H7 (cell line): ENCODE data around the gene NT5C1B. TPM values are rescaled to one million over a fixed set of nuclear protein-coding genes. Genes with fewer than 3 reads are reported as not detected.

Experiments
- DNase-seq: peaks from one replicate; pipeline ENCODE4 v3.0.0; 2012
- H3K27me3 ChIP-seq: 2 replicates; pipeline ENCODE4 v1.6.0; 2011; ENCODE audit warnings: mild to moderate bottlenecking, low read length; ENCODE audit not compliant: control insufficient read depth, insufficient read depth
- H3K36me3 ChIP-seq: replicated peaks from 2 replicates; pipeline ENCODE4 v1.5.1; 2011; ENCODE audit warnings: low read length; ENCODE audit not compliant: control insufficient read depth, insufficient read depth
- H3K4me3 ChIP-seq: 2 replicates; pipeline ENCODE4 v1.5.1; 2011; ENCODE audit warnings: low read depth, mild to moderate bottlenecking, control low read depth, low read length, moderate library complexity; ENCODE audit not compliant: insufficient read depth
- total RNA-seq: library from RNA; depleted of rRNA; stranded (reverse); fragments of >200 nt; shearing (Covaris generic); gene quantifications from 2 replicates; pipeline ENCODE4 v1.2.3, GENCODE V29; 2014

Gene NT5C1B
- total RNA-seq, 1 experiment from 2014 or later = not detected

DNA sequence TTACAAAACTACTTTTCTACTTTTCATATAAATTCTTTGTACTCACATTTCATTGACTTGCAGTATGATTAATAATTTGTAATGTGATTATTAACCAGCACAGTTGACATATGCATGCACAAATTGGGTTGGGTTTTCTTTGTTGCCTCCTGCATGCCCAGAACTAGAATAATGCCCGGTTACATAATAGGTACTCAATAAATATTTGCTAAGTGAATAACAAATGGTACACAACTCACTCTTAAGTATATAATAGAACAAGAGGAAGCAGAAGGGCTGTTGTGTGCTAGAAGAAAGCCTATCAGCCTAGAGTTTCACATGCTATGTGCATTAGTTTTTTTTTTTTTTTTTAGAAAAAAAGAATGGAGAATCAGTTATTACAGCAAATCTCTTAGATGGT is 38.2 kb downstream of the NT5C1B start:
- H3K27me3 ChIP-seq = no peaks in the 10 kb centered on the region
- H3K36me3 ChIP-seq = no peaks in the 10 kb centered on the region; the same call in none of the 2 replicates

DNA sequence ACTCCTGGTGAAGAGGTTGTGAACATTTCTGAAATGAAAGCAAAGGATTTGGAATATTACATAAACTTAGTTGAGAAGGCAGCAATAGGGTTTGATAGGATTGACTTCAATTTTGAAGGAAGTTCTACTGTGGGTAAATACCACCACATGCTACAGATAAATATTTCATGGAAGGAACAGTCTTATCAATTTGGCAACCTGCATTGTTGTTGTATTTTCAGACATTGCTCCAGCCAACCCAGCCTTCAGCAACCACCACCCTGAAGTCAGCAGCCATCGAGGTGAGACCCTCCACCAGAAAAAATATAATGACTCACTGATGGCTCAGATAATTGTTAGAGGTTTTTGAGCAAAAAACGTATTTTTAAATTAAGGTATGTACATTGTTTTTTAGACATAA is 38.9 kb downstream of the NT5C1B start:
- no peak for DNase-seq

More for the DNA sequence above, 38.2 kb downstream of the NT5C1B start:
- DNase-seq = no peak
- no peak overlapping the region for H3K4me3 ChIP-seq

DNA sequence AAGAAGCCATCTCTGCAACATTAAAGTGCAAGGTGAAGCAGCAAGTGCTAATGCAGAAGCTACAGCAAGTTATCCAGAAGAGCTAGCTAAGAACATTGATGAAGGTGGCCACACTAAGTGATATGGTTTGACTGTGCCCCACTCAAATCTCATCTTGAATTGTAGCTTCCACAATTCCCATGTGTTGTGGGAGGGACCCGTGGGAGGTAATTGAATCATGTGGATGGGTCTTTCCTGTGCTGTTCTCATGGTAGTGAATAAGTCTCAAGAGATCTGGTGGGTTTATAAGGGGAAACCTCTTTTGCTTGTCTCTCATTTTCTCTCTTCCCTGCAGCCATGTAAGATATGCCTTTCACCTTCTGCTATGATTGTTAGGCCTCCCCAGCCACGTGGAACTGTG is 40.3 kb downstream of the NT5C1B start:
- no peak overlapping the region for H3K4me3 ChIP-seq
- no peaks in the 10 kb centered on the region for H3K27me3 ChIP-seq
- no peaks in the 10 kb centered on the region for H3K36me3 ChIP-seq
- no peak for DNase-seq

More for the DNA sequence above, 38.9 kb downstream of the NT5C1B start:
- no peak overlapping the region for H3K4me3 ChIP-seq
- H3K36me3 ChIP-seq = no peaks in the 10 kb centered on the region; the same call in none of the 2 replicates
- no peaks in the 10 kb centered on the region for H3K27me3 ChIP-seq

DNA sequence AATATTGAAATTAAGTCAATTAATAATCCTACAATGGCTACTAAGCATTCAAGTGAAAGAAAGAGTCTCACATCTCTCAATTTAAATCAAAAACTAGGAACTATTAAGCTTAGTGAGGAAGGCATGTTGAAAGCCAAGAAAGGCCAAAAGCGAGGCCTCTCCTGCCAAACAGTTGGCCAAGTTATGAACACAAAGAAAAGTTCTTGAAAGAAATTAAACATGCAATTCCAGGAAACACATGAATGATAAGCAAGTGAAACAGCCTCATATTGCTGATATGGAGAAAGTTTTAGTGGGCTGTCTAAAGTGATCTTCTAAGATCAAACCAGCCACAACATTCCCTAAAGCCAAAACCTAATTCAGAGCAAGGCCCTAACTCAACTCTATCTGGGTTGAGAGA is 40.7 kb downstream of the NT5C1B start:
- Histone ChIP-seq H3K36me3 (no peaks in the 10 kb centered on the region), H3K27me3 (no peaks in the 10 kb centered on the region), H3K4me3 (no peak overlapping the region)
- DNase-seq = no peak

DNA sequence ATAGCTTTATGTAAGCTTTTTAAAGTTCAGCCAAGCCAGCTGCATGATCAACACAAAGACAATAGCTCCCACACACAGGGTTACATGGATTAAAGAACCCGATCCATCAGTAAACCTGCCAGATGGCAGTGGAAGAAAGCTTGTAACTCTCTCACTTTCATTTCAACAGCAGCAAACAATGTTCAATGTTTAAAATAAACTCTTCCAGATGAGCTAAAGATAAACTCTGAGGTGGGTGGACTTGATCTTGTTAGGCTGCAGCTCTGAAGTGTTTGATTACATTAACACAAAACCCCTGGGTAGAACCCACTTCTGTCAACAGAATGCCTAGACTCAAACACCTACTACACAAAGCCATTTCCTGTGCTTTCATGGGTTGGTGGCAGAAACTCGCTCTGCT is 42.8 kb downstream of the NT5C1B start:
- peak; percentile 3 for DNase-seq
- no peaks in the 10 kb centered on the region for H3K36me3 ChIP-seq

DNA sequence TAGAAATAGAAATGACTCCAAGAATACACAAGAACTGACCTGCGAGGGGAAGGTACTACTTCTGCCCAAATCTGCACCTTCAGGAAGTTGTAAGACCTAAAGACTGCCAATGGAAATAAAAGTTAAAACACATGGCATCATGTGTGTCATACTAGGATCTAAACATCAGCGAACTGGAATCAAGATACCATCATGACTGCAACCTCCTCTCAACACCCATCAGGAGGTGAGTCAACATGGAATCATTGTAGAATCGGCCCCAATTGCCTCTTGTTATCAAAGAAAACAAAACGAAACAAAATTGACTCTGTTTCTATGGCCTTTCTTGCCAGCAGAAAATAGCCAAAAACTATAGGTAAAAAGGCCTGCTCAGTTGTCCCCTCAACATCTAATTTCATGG is 44.0 kb downstream of the NT5C1B start:
- Histone ChIP-seq H3K36me3 (no peaks in the 10 kb centered on the region), H3K27me3 (no peaks in the 10 kb centered on the region), H3K4me3 (no peak overlapping the region)
- DNase-seq = no peak

More for the DNA sequence above, 42.8 kb downstream of the NT5C1B start:
- no peak overlapping the region for H3K4me3 ChIP-seq
- no peaks in the 10 kb centered on the region for H3K27me3 ChIP-seq

DNA sequence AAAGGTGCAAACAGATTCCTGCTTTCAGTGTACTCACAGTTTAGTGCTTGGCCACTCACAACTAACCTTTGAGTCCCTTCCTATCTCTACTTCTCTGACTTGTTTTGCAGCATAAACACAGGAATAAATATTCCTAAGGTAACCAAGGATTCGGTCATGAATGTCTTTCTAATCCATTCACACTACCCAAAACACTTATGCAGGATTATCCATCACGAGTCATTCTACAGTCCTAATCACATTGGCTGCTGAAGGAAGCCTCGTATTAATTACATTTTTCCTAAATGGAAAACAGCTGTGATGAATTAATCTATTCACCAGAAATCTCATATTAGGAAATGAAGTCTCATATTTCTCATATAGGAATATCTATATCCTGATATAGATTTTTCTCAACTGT is 45.2 kb downstream of the NT5C1B start:
- no peak for DNase-seq
- H3K36me3 ChIP-seq = no peaks in the 10 kb centered on the region
- H3K27me3 ChIP-seq = no peaks in the 10 kb centered on the region
- H3K4me3 ChIP-seq = no peak overlapping the region

DNA sequence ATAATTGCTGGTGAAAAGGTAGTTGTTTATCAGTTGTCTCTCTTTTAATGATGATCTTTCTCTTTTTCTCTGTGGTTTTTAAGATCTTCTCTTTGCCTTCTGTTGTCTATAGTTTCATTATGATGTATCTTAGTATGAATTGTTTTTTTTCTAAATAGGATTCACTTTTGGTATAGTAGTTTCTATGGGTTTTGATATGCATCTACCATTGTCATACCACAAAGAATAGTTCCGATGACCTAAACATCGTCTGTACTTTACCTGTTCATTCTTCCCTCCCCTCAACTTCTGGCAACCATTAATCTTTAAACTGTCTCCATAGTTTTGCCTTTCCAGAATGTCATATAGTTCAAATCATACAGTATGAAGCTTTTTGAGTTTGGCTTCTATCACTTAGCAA is 48.5 kb downstream of the NT5C1B start:
- Histone ChIP-seq H3K4me3 (no peak overlapping the region), H3K27me3 (no peaks in the 10 kb centered on the region), H3K36me3 (no peaks in the 10 kb centered on the region)
- no peak for DNase-seq

DNA sequence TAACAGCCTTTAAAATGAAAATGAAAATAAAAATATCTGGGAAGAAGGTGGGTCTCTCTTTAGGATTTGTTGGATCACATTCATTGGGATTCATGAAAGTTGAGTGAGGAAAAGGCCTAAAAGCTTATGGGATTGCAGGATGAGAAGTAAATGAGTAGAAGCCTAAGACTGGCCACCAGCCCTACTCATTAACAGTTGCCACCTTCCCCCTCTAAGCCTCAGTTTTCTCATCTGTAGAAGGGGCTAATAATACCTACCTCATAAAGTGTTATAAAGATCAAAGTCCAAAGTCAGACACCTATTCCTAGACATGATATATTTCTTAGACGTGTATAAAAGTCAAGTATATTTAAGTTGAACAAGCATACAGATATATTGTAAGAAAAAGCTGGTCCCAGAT is 52.7 kb downstream of the NT5C1B start:
- no peaks in the 10 kb centered on the region for H3K27me3 ChIP-seq
- H3K36me3 ChIP-seq = no peaks in the 10 kb centered on the region
- no peak overlapping the region for H3K4me3 ChIP-seq
- DNase-seq = no peak

DNA sequence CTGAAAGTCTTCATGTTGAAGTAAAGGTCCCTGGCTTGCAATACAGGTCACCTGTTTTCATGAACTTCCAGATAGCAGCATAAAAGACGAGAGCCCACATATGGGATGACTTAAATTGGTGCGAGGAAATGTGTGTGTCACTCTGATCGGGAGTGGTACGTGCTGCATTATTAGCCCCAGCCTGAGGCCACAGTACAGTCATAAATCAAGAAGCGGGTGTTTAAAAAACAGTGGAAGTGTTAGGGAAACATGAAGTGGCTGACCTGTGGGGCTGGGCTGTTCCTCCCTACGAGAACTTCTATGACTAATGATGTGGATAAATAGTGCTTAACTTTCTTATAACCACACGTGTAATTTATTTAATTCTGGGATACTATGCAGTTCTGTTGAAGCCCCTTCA is 53.3 kb downstream of the NT5C1B start:
- no peaks in the 10 kb centered on the region for H3K27me3 ChIP-seq
- no peak overlapping the region for H3K4me3 ChIP-seq
- H3K36me3 ChIP-seq = no peaks in the 10 kb centered on the region
- DNase-seq = no peak

DNA sequence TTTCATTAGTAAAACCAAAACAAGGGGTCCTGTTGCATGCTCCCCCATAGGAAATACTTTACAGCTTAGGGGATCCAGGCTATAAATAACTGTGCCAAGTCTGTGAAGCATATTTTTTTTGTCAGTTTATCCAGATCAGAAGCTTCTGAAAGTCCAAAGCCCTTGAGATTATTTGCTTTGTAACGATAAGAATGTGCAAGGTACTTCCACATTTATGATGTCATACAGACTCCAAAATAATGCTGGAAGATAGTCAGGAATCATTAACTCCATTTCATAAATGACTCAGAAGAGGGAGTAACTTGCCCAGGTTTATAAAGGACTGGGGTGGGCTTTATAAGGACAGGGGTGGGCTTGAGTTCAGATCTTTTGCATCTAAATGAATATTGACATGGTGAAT is 58.2 kb downstream of the NT5C1B start:
- Histone ChIP-seq H3K36me3 (no peaks in the 10 kb centered on the region), H3K27me3 (no peaks in the 10 kb centered on the region), H3K4me3 (no peak overlapping the region)
- DNase-seq = no peak

DNA sequence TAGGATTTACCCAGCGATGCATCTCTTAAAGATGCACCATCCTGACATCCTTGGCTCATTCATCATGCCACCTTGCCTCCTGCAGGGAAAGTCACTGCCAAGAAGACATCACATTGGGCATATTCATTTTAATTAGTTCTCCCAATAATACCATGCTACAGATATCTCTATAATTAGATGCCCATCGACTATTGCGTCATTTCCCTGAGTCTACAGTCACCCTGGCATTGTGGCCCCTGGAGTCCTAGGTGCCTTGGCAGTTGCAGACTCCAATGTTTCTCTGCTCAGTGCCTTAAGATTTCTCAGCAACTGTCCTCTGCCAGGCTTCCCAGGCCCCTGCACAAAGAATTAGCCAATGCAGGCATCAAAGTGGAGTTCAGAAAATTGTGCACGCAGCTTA is 61.5 kb downstream of the NT5C1B start:
- Histone ChIP-seq H3K36me3 (no peaks in the 10 kb centered on the region), H3K4me3 (no peak overlapping the region), H3K27me3 (no peaks in the 10 kb centered on the region)
- DNase-seq = no peak

DNA sequence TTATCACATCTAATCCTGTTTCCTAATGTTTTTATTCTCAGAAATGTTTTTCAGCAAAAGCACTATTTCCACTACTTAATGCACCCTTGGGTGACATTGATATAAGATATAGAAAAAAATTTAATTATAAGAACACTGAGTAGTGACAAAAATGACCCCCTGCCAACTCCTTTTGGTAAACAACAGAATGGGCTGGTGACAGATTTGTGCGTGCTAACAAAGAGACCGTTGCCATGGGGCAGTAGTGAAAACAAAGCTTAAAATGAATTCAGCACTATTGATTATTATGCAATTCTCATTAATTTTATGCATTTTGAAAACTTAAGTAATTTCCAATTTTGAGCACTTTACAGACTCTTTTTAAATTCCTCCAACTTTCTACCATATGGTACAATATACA is 62.0 kb downstream of the NT5C1B start:
- Histone ChIP-seq H3K4me3 (no peak overlapping the region), H3K36me3 (no peaks in the 10 kb centered on the region), H3K27me3 (no peaks in the 10 kb centered on the region)
- no peak for DNase-seq

DNA sequence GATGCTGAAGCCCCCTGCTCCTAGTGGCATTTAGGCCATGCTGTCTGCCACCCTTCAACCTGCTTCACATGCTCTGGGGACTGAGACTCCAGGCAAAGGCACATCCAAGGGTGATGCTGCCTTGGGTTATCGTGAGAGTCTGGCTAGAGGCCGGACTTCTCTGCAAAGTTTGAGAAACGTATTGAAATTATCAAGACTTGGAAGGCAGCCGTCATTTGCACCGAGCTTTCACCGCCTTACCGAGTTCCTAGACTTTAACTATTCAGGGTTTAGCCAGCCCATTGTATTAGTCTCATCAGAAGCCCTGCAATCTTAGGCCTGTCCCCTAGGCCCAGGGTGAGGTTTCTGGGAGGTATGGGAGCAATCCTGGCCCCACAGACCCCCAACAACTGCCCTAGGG is 62.9 kb downstream of the NT5C1B start:
- DNase-seq = no peak
- Histone ChIP-seq H3K4me3 (no peak overlapping the region), H3K27me3 (no peaks in the 10 kb centered on the region), H3K36me3 (no peaks in the 10 kb centered on the region)

DNA sequence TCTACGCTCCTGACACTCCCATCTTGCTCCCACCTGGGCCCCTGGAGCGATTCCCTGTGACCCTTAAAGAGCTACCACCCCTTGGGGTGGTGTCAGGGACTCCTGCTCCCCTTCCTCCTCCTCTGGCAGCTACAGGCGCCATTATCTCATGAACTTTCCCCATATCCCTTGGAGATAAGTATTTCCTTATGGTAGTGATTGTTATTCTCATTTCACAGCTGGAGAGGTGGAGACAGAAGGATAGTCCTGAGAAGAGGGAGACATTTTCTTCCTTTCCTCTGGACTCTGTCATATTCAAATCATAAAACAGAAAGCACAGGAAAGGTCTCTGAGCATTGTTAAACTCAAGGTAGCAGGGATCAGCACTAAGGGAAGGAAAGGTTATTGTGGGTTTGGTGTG is 63.5 kb downstream of the NT5C1B start:
- Histone ChIP-seq H3K36me3 (no peaks in the 10 kb centered on the region), H3K4me3 (no peak overlapping the region), H3K27me3 (no peaks in the 10 kb centered on the region)
- no peak for DNase-seq

DNA sequence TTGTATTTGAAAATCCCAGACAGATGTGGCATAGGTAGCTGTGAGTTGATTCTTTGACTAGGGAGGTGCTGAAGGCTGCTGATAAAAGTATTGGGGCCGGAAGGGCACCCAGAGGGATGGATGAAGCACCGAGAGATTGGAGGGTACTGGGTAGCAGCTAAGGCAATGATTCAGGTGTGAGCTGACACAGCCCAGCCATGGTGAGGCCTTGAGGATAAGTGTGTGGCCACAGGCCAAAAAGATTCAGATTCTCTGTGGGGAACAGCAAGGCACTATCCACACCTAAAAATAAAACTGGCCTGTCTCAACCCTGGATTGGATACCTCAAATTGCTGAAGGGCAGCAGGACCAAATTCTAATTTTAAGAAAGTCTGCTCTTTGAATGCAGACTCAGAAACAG is 64.1 kb downstream of the NT5C1B start:
- H3K36me3 ChIP-seq = no peaks in the 10 kb centered on the region
- no peak overlapping the region for H3K4me3 ChIP-seq
- no peak for DNase-seq
- no peaks in the 10 kb centered on the region for H3K27me3 ChIP-seq
